GM18873 (cell line): ENCODE data around the gene COL5A1.

ENCODE experiments used
- ATAC-seq: cut with Tn5 transposase; IDR thresholded peaks from one replicate; pipeline ENCODE4 v1.9.1; 2021; ENCODE audit warnings: mild to moderate bottlenecking, moderate library complexity, moderate number of reproducible peaks; ENCODE audit not compliant: unreplicated experiment, low FRiP score

The COL5A1 gene

DNA sequence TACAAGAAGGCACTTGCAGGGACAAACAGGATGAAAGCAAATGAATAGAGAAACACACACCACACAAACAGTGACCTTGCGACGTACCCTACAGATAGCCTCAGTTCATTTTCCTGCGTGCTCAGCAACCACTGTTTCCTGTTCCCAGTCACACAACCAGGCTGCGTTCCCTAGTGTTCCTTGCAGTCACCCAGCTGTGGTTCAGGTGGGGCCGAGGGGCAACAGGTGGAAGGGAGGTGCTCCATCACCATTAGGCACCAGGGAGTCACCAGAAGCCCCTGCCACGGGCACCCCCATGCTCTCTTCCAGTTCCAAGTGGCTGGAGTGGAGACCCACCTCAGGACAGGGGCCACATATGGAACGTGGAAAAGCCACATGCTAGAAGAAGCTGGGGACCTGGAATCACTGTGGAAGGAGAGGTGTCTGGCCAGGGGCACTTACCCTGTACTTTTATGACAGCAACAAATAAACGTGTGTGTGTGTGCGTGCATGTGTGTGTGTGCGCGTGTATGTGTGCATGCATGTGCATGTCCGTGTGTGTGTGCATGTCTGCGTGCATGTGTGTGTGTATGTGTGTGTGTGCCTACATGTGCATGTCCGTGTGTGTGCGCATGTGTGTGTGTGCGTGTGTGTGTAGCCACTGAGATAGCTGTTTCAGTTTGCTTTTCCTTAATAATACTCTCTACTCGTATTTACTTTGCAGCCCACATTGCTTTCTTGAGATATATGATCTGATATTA is 220.2 kb downstream of the COL5A1 start:
- no peak for ATAC-seq

DNA sequence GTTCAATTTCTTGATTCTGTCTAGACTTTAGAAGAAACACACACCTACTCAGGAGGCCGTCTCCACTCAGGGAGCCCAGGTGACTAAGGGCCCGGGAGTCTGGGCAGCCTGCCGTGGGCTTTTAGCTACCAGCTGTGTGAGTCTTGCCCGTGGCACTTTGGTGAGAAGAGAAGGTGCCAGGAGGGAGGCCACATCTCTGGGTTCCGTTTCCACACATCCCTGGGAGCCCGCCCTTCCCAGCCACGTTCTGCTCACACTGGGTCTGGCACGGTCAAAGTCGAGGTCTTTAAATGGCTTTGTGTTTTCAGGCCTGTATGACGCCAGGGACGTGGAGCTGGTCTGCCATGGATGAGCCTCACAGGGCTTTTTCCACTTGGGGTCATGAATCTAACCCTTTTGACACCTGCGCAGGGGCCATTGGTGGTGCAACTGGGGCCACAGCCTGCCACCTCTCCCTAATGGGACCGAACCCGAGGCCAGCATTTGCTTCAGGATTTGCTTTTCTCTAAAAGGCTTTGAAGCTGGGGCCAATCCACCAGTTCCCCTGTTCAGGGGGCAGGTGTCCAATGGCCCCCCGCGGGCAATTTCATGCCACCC is 221.8 kb downstream of the COL5A1 start:
- no peak for ATAC-seq

DNA sequence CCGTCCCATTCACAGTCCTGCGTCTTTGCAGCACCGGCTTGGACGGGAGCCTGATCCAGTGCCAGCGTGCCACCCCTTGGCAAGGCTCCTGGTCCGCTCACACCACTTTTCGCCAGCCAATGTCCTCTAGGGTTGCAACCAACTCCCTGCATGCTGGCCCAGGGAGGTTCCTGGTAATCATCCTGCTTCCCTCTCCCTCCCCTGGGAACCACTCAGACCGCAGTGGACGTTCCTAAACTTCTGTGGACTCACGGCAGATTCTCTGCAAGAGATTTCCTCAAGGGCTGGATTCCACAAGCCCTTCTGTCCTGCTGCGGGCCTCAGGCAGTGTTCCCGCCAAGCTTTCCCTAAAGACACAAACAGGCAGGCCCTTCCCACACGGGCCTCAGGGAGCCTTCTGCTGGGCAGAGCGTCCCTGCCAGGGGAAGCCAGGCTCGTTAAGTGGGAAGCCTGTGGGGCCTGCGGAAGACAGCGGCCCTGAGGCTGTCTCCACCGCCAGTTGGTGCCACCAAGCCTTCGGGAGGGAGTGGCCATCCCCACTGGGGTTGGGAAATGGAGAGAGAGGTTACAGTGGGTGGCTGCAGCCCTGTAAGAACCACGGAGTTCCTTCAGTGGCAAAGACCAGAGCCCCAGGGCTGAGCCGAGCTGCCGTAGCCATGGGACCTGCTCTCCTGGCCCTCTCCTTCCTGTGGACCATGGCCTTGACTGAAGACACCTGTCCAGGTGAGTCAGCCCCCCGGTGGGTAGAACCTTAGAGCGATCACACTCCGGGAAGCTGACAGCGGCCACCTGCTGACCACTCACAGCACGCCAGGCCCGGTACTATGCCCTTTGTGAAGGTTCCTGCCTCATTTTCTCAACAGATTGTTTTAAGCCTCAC is 222.6 kb downstream of the COL5A1 start:
- no peak for ATAC-seq

DNA sequence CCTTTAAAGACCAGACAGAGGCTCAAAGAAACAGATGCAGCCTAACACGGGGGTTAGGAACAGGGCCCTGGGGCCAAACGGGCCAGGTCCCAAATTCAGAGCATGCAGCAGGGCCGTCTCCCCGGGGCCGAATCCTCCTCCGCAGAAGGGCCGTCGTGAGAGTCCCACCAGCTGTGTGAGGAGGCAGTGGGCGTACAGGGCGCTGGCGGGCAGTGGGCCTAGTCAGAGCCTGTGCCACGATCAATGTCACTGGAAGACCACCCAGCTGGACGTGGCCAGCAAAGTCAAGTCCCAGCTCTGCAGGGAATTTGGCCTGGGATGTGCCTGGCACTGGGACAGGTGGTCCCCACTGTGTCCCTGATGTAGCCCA is 223.2 kb downstream of the COL5A1 start:
- ATAC-seq: no peak

DNA sequence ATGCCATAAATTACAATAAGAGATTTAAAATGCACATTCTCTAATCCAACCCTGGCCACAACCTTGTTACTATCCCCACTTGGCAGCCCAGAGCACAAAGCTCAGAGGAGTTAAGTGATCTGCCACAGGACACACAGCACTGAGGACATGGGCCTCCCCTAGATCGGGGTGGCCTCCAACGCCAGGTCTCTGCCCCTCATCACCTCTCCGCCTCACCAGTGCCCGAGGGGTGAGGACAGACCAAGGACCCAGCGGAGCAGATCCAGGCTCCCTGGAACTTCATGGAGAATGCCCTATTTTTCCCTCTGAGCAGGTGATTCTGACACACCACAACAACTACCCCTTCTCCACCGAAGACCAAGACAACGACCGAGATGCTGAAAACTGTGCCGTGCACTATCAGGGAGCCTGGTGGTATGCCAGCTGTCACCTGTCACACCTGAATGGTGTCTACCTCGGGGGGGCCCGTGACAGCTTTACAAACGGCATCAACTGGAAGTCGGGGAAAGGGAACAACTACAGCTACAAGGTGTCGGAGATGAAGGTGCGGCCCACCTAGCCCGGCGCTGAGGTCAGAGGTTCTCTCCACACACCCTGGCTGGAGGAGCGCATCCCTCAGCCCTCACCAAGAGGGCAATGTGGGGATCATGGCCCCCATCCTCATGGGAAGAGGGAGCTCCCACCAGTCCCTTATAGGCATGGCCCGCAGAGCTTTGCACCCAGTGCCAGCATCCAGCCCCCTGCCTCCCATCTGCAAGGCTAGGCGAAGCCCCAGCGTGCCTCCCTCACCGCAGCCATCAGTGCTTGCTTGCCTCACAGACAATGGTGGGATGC is 226.5 kb downstream of the COL5A1 start:
- ATAC-seq: no peak

DNA sequence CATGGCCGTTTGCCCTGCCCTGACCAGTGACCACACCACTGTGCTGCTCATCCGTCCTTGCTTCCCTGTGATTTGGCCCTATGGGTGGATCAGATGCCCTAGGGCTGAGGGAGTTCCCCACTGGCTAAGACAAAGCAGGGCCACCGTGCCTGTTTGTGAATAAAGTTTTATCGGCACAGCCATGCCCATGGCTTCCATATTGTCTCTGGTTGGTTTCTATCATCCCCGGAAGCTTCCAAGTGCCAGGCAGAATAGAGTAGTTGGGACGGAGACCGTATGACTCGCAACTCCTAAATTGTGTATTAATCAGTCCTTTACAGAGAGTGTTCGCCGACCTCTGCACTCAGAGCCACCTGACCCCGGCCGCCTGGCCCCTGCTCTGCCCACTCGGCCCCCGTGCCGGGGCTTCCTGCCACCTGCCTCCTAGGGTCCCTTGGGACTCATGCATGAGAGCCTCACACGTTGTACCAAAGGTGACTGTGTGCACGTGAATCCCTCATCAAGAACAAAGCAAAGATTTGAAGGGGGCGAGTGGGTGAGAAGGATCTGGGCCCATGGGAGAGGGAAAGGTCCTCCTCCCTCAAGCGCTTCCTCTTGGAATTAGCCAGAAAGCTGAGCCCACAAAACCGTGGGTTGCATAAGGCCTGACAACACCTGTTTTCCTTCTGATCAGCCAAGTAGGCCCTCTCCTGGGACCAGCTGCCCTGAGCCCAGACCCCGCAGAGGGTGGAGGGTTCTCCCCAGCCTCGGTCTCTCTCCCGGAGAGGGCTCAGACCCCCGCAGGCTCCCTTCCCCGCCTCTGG is 227.3 kb downstream of the COL5A1 start:
- ATAC-seq: no peak

DNA sequence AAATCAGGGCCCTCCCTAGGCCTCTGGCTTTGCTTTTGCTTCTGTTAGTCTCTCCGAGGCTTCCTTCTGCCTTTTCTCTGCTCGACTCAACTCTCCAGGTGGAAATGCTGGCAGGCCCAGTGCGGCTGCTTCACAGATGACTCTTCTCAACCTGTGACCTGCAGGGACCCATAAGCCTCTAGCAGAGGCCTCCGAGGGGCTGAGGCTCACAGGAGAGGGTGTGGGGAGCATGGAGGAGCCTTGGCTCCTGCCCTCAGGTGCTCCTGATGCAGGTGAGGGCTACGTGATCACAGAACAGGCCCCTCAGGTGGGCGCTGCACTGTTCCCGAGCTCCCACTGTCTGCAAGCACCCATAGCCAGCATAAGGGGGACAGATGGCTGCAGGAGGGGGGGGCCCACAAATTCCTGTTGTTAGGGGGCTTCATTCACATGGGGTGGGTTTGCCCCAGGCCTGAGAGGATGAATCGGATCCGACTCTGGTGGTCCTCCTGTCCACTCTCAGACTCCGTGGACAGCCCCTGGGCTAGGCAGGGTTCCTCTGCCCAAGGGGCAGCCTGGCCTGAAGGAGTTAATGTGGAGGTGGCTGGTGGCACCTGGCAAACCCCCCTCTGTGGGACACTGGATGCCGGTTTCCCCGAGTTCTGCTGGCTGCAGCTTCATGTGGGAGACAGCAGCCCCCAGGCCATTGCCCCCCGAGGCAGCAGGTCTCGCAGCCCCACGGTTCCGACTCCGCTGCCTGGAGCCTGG is 228.1 kb downstream of the COL5A1 start:
- ATAC-seq: no peak

DNA sequence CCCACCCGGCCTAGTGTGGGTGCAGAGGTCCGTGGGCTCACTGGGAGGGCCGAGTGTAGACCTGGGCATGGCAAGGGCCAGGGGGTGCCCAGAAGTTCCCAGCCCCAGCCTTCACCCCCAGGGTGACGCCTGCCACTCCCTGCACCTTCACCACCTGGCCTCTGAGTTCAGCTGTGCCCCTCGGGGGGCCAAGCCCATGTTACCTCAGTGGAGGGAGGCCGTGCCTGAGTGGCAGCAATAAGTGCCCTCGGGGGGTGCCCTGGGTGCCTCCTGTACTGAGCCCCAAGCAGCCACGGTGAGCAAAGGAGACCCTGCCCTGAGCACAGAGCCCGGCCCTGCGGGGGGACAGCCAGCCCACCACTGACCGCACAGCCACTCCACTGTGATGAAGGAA is 228.7 kb downstream of the COL5A1 start:
- ATAC-seq: no peak

DNA sequence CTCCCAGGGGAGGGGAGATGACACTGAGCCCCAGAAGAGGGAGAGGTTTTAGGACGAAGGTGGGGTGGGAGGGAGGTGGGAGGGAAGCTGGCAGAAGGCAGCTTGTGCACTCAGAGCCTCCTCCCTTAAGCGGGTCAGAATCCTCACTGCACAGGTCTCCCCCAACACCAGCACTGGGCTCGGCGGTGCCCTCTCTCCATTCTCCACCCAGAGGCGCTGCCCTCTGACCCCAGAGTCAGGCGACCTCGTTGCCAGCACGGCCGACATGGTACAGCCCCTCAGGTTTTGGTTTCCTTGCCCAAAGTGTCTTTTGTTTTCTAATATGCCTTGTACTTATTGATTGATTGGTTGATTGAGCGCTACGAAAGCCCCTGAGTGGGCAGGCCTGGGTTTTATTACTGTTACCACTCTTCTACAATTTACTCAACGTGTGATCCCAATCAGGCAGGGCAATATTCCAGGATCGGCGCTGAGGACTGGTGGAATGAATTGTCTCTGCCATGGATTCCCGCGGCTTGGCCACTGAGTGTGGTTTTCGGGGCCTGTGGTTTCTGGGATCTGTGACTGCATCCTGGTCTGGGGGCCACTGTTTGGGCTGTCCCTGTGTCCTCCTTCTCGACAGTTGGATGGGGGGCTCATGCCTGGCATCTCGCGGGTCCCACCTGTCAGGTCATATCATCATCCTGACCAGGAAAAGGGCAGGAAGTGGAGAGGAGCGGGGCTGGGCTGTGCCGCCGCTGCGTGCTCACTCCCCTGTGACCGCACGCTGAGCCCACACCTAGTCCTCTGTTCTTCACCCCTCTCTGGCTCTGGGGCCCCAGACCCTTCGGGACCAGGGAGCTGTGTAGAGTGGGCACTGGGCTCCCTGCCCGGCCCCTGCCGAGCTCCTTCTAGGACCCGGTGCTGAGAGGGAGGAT is 229.4 kb downstream of the COL5A1 start:
- no peak for ATAC-seq

DNA sequence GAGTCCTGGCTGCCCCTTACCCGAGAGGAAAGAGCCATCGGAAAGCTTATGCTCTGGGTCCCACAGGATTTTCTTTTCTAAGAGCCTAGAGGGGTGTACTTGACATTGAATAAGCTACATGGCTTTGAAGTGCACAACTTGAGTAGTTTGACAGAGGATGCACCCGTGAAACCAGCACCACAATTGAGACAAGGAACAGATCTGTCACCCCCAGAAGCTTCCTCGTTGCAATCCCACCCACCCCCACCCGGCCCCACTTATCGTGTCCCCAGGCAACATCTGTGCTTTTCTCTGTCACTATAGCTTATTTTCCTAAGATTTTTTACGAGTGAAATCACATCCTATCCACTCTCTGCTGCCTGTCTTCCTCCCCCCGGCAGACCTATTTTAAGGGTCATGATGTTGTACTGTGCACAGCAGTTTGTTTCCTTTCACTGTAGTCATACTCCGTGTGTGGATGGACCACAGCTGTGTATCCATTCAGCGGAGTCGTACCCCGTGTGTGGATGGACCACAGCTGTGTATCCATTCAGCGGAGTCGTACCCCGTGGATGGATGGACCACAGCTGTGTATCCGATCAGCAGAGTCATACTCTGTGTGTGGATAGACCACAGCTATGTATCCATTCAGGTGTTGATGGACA is 230.2 kb downstream of the COL5A1 start:
- no peak for ATAC-seq

DNA sequence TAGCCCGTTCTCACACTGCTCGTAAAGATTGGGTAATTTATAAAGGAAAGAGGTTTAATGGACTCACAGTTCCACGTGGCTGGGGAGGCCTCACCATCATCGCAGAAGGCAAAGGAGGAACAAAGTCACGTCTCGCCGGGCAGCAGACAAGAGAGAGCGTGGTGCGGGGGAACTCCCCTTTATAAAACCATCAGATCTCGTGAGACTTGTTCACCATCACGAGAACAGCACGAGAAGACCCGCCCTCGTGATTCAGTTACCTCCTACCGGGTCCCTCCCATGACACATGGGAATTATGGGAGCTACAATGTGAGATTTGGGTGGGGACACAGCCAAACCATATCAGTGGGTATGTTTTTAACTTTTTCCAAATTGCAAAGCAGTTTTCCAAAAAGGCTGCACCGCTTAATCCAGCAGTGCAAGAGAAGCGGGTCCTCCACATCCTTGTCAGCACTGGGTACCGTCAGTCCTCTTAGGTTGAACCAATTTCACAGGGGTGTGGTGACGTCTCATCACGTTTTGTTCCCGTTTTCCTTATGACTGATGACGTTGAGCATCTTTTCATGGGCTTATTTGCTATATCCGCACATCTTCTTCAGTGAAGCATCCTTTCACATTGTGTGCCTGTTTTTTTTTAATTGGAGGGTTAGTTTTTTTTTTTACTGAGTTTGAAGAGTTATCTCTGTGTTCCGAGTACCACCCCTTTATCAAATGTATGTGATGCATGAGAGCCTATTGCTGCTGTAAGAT is 231.1 kb downstream of the COL5A1 start:
- ATAC-seq: no peak

DNA sequence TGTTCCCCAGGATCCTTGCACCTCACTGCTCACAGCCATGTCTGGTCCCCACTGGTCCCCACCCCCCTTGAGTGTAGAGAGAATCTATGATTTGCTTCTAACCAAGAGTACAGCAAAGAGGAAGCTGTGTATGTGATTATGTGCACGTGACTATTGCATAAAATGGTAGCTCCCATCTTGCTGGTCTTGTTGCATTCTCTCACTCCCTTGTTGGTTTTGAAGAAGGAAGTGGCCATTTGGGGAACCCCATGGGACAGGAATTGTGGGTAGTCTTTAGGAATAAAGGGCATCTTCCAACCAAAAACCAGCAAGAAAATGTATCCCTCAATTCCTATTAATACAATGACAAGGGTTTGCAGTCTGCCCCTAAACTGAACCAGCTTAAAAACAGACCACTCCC is 233.8 kb downstream of the COL5A1 start:
- ATAC-seq: no peak

DNA sequence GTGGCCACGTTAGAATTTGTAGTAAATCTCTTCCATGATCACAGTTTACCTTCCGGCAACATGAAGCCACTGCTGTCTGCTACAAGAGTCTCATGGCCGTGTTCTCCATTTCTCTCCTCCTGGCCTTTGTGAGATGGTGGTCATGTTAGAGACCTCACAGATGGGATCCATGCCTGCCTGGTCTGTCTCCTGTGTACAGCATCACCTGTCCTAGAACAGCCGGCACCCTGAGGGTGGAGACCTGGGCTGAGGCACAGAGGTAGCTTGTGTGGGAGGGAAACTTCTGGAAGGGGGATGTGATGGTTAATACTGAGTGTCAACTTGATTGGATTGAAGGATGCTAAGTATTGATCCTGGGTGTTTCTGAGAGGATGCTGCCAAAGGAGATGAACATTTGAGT is 235.9 kb downstream of the COL5A1 start:
- no peak for ATAC-seq

DNA sequence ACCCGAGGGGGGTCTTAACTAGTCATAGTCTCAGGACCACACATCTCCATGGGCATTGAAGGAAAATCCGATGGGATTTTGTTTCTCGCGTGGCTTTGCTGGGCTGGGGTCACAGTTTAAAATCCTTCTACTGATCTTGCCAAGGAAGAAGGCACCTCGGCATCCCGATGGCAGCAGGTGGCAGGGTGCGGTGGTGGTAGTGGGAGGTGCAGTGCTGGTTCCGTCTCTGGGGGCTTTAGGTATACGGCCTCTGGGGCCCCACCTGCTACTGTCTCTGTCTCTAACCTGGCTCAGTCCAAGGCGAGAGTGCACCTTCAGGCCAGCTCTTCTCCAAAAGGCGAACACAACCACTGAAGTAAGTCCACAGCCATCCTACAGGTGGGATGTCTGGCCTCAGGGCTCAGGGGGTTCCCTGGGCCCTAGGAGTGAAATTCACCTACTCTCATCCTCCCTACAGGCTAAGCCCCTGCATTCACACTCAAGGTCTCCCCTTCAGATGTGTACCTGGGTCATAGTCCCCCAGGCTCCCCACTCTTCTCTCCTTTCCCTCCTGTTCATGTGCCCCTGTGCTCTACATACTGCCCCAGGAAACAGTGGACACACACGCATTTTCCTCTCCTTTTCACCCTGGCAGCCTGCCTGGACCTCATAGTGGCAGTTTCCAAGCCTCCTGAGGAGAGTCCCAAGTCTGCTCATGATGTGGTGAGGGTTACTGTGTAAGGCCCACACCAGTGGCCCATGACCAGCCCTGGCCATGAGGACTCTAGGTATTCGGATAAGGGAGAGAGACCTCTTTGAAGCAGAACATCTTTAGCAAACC is 238.3 kb downstream of the COL5A1 start:
- no peak for ATAC-seq

DNA sequence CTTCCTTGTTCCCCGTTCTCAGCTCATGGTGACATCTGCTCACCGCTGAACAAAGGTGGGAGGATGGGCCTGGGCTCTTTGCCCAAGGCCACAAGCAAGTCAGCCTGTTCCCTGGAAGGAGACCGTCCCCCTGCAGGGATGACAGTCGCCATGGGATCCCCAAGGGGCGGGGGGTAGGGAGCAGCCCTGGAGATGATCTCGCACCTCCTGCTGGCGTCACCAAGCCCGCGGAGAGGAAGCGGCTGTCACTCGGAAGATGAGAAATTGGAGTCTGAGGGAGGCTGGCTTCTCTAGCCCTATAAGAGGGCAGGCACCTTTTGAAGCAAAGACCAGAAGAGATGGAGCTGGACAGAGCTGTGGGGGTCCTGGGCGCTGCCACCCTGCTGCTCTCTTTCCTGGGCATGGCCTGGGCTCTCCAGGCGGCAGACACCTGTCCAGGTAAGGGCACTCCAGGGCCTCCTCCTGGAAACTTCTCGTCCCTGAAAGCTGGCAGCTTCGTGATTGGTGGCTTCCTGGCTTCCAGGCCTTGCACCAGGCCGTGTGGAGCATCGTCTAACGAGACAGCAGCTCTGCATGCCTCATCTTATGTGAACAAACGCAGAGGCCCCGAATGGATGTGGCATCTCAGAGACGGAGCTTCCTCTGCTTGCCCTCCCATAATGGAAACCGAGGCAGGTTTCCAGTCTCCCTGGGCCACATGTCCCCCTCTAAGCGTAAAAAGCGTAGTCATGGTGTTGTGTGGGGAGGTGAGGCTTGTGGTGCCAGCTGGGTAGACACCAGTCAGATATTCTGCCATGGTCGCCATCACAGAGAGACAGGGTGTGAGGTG is 239.1 kb downstream of the COL5A1 start, which contains the start of gene FCN2:
FCN2 (plus strand) TSS at position 327 of the 829 bp plus-strand sequence; CDS start at position 339, 12 bp downstream.
- ATAC-seq: no peak
